Measurements from ENCODE around the gene CC2D1B. TPM values are rescaled to one million over a fixed set of nuclear protein-coding genes. Genes with fewer than 3 reads are reported as not detected.

Gene CC2D1B
- total RNA-seq, 1 donor, result 41.6 TPM

- H2AFZ ChIP-seq (ENCODE audit: low read length), result no peak overlapping the region
- no peaks in the 10 kb centered on the region for H3K27me3 ChIP-seq (ENCODE audit: insufficient read depth, low read length)
- no peaks in the 10 kb centered on the region for H3K79me2 ChIP-seq (ENCODE audit: insufficient read depth, low read length)
Measured at GRCh38 chr1:52325786-52326185, 40.2 kb downstream of the CC2D1B start.

GRCh38 chr1:52323731-52324130 lies 42.3 kb downstream of the CC2D1B start:
- Histone ChIP-seq H4K20me1 (ENCODE audit: insufficient read depth, low read length) (no peaks in the 10 kb centered on the region), H3K4me3 (ENCODE audit: insufficient read depth, low read length) (no peak overlapping the region), H3K27ac (ENCODE audit: low read depth, low read length) (no peak overlapping the region), H3K36me3 (ENCODE audit: insufficient read depth, low read length) (no peaks in the 10 kb centered on the region), H2AFZ (ENCODE audit: low read length) (no peak overlapping the region), H3K4me2 (ENCODE audit: insufficient read depth, low read length) (no peak overlapping the region), H3K79me2 (ENCODE audit: insufficient read depth, low read length) (no peaks in the 10 kb centered on the region), H3K27me3 (ENCODE audit: insufficient read depth, low read length) (no peaks in the 10 kb centered on the region), H3K4me1 (ENCODE audit: insufficient read depth, low read length) (no peaks in the 10 kb centered on the region), H3K9me3 (ENCODE audit: low read depth, low read length) (no peaks in the 10 kb centered on the region)
- DNase-seq (ENCODE audit: insufficient read length, low spot score, missing footprints), result no peak
- TF ChIP-seq CTCF (IDR thresholded peaks at IDR 0.05; ENCODE audit: extremely low read depth, low read depth, low read length), result no peak

More at GRCh38 chr1:52325786-52326185, 40.2 kb downstream of the CC2D1B start:
- Histone ChIP-seq H3K4me1 (ENCODE audit: insufficient read depth, low read length) (no peaks in the 10 kb centered on the region), H3K36me3 (ENCODE audit: insufficient read depth, low read length) (no peaks in the 10 kb centered on the region), H3K9me3 (ENCODE audit: low read depth, low read length) (no peaks in the 10 kb centered on the region), H4K20me1 (ENCODE audit: insufficient read depth, low read length) (no peaks in the 10 kb centered on the region), H3K4me3 (ENCODE audit: insufficient read depth, low read length) (no peak overlapping the region), H3K27ac (ENCODE audit: low read depth, low read length) (no peak overlapping the region), H3K4me2 (ENCODE audit: insufficient read depth, low read length) (no peak overlapping the region)
- TF ChIP-seq CTCF (IDR thresholded peaks at IDR 0.05; ENCODE audit: extremely low read depth, low read depth, low read length), result no peak
- DNase-seq (ENCODE audit: insufficient read length, low spot score, missing footprints), result no peak

- Histone ChIP-seq H3K9me3 (ENCODE audit: low read depth, low read length) (no peaks in the 10 kb centered on the region), H4K20me1 (ENCODE audit: insufficient read depth, low read length) (no peaks in the 10 kb centered on the region), H3K27me3 (ENCODE audit: insufficient read depth, low read length) (no peaks in the 10 kb centered on the region), H2AFZ (ENCODE audit: low read length) (no peak overlapping the region), H3K79me2 (ENCODE audit: insufficient read depth, low read length) (no peaks in the 10 kb centered on the region), H3K36me3 (ENCODE audit: insufficient read depth, low read length) (no peaks in the 10 kb centered on the region), H3K27ac (ENCODE audit: low read depth, low read length) (no peak overlapping the region), H3K4me3 (ENCODE audit: insufficient read depth, low read length) (no peak overlapping the region), H3K4me1 (ENCODE audit: insufficient read depth, low read length) (no peaks in the 10 kb centered on the region), H3K4me2 (ENCODE audit: insufficient read depth, low read length) (no peak overlapping the region)
- no peak for DNase-seq (ENCODE audit: insufficient read length, low spot score, missing footprints)
- no peak for TF ChIP-seq CTCF (IDR thresholded peaks at IDR 0.05; ENCODE audit: extremely low read depth, low read depth, low read length)
Measured at GRCh38 chr1:52321061-52321460, 44.9 kb downstream of the CC2D1B start.

- H3K4me3 ChIP-seq (ENCODE audit: insufficient read depth, low read length), result no peak overlapping the region
- H3K27ac ChIP-seq (ENCODE audit: low read depth, low read length), result no peak overlapping the region
- TF ChIP-seq CTCF (IDR thresholded peaks at IDR 0.05; ENCODE audit: extremely low read depth, low read depth, low read length), result no peak
- no peaks in the 10 kb centered on the region for H4K20me1 ChIP-seq (ENCODE audit: insufficient read depth, low read length)
- no peak for DNase-seq (ENCODE audit: insufficient read length, low spot score, missing footprints)
- no peaks in the 10 kb centered on the region for H3K27me3 ChIP-seq (ENCODE audit: insufficient read depth, low read length)
- H2AFZ ChIP-seq (ENCODE audit: low read length), result no peak overlapping the region
- H3K9me3 ChIP-seq (ENCODE audit: low read depth, low read length), result no peaks in the 10 kb centered on the region
- no peaks in the 10 kb centered on the region for H3K36me3 ChIP-seq (ENCODE audit: insufficient read depth, low read length)
- no peak overlapping the region for H3K4me2 ChIP-seq (ENCODE audit: insufficient read depth, low read length)
- no peaks in the 10 kb centered on the region for H3K79me2 ChIP-seq (ENCODE audit: insufficient read depth, low read length)
- no peaks in the 10 kb centered on the region for H3K4me1 ChIP-seq (ENCODE audit: insufficient read depth, low read length)
Measured at GRCh38 chr1:52306227-52307006, 59.6 kb downstream of the CC2D1B start.
